H1 (cell line): ENCODE data around the gene TBC1D22A. TPM values are rescaled to one million over a fixed set of nuclear protein-coding genes. Genes with fewer than 3 reads are reported as not detected.

Experiments
- CTCF ChIA-PET: fragments of 300-600 bp; sonication (Branson Sonifier 250); formaldehyde crosslinking; loops from one replicate; lab custom pipeline; 2021; ENCODE audit not compliant: partially characterized antibody; lab: Charles Lee
- POLR2A ChIA-PET: fragments of 300-600 bp; sonication (Branson Sonifier 250); formaldehyde crosslinking; loops from one replicate; lab custom pipeline; 2021; ENCODE audit warnings: inconsistent platforms; ENCODE audit not compliant: partially characterized antibody; lab: Charles Lee
- DNase-seq, 2 experiments: peaks; one replicate each; pipeline versions ENCODE4 v3.0.0 to v3.0.0-alpha.2; 2010 to 2022; ENCODE audit warnings: low spot score in 2 of 2, low read depth in 1 of 2, mixed read lengths in 1 of 2
- FAIRE-seq: peaks from 2 replicates; lab custom pipeline; 2011; peaks lifted over from hg19 to GRCh38; lab: Jason Lieb, UNC
- H2AFZ ChIP-seq: 2 replicates; pipeline ENCODE4 v1.8.1; 2012; ENCODE audit warnings: low read length, inconsistent platforms
- H2AK5ac ChIP-seq: 2 replicates; pipeline ENCODE4 v1.6.1; 2013; ENCODE audit warnings: low read depth, low read length
- H2BK120ac ChIP-seq: replicated peaks from 2 replicates; pipeline ENCODE3; 2013; ENCODE audit warnings: low read depth, low read length, inconsistent platforms
- H2BK12ac ChIP-seq: 2 replicates; pipeline ENCODE4 v1.6.1; 2013; ENCODE audit warnings: low read depth, low read length
- H2BK15ac ChIP-seq: 2 replicates; pipeline ENCODE4 v1.6.1; 2013; ENCODE audit warnings: low read length
- H2BK20ac ChIP-seq: 2 replicates; pipeline ENCODE4 v1.6.1; 2013; ENCODE audit warnings: low read length
- H2BK5ac ChIP-seq: 2 replicates; pipeline ENCODE4 v1.6.1; 2013; ENCODE audit warnings: low read depth, low read length
- H3K14ac ChIP-seq: 2 replicates; pipeline ENCODE4 v1.6.1; 2013; ENCODE audit warnings: inconsistent platforms; ENCODE audit not compliant: insufficient read length
- H3K18ac ChIP-seq: 2 replicates; pipeline ENCODE4 v1.6.1; 2013; ENCODE audit warnings: low read length; ENCODE audit errors: extremely low read depth
- H3K23ac ChIP-seq: 2 replicates; pipeline ENCODE4 v1.6.1; 2013; ENCODE audit warnings: inconsistent platforms; ENCODE audit not compliant: insufficient read length
- H3K23me2 ChIP-seq: 2 replicates; pipeline ENCODE4 v1.6.1; 2013; ENCODE audit warnings: low read depth, low read length
- H3K27ac ChIP-seq: 2 replicates; pipeline ENCODE4 v1.6.1; 2011; ENCODE audit warnings: low read depth, low read length, inconsistent platforms
- H3K27me3 ChIP-seq, 4 experiments: replicated peaks in 1 of 4; 1 replicate in 1 of 4; 2 replicates in 3 of 4; pipeline versions ENCODE4 v1.6.1 to v1.8.1; 2011 to 2013; ENCODE audit warnings: low read length in 3 of 4, mild to moderate bottlenecking in 3 of 4, inconsistent platforms in 2 of 4, mixed read lengths in 2 of 4, moderate library complexity in 1 of 4; ENCODE audit not compliant: control insufficient read depth in 3 of 4, insufficient read depth in 3 of 4; ENCODE audit errors: extremely low read depth in 1 of 4
- H3K36me3 ChIP-seq, 4 experiments: 2 replicates each; pipeline versions ENCODE4 v1.6.1 to v1.8.1; 2011 to 2013; ENCODE audit warnings: mild to moderate bottlenecking in 4 of 4, low read length in 3 of 4, moderate library complexity in 2 of 4, control low read depth in 1 of 4, inconsistent platforms in 1 of 4; ENCODE audit not compliant: insufficient read depth in 4 of 4, control insufficient read depth in 2 of 4
- H3K4ac ChIP-seq: replicated peaks from 2 replicates; pipeline ENCODE3; 2013; ENCODE audit warnings: low read length, low read depth, mixed read lengths, inconsistent platforms; ENCODE audit not compliant: insufficient read length
- H3K4me1 ChIP-seq, 4 experiments: replicated peaks in 1 of 4; 1 replicate in 1 of 4; 2 replicates in 3 of 4; pipeline versions ENCODE4 v1.6.1 to v1.8.1; 2011 to 2013; ENCODE audit warnings: low read length in 3 of 4, inconsistent platforms in 2 of 4, mixed read lengths in 1 of 4; ENCODE audit not compliant: insufficient read depth in 4 of 4, control insufficient read depth in 3 of 4
- H3K4me2 ChIP-seq, 2 experiments: 2 replicates each; pipeline versions ENCODE4 v1.6.1 to v1.8.1; 2011 to 2013; ENCODE audit warnings: low read depth in 2 of 2, low read length in 2 of 2, control low read depth in 1 of 2, inconsistent platforms in 1 of 2, mild to moderate bottlenecking in 1 of 2; ENCODE audit not compliant: insufficient read depth in 1 of 2
- H3K4me3 ChIP-seq, 4 experiments: fragments of 200-600, 300-600 bp in 1 of 4; sonication (generic), shearing (Covaris generic), sonication (Bioruptor Twin) in 1 of 4; 2 replicates each; pipeline versions ENCODE4 v1.5.1 to v1.8.1; 2011 to 2016; ENCODE audit warnings: low read length in 4 of 4, low read depth in 3 of 4, control low read depth in 2 of 4, inconsistent platforms in 2 of 4, mild to moderate bottlenecking in 2 of 4, mixed read lengths in 1 of 4, moderate library complexity in 1 of 4; ENCODE audit not compliant: insufficient read depth in 2 of 4; ENCODE audit errors: extremely low read depth in 1 of 4
- H3K56ac ChIP-seq: replicated peaks from 2 replicates; pipeline ENCODE3; 2013; ENCODE audit warnings: low read depth, mild to moderate bottlenecking, mixed read lengths, low read length, inconsistent platforms; ENCODE audit not compliant: insufficient read length
- H3K79me1 ChIP-seq: 2 replicates; pipeline ENCODE4 v1.6.1; 2013; ENCODE audit warnings: low read depth, low read length, control low read depth
- H3K79me2 ChIP-seq, 2 experiments: 2 replicates each; pipeline versions ENCODE4 v1.6.1 to v1.8.1; 2012 to 2013; ENCODE audit warnings: low read length in 2 of 2, mild to moderate bottlenecking in 2 of 2, inconsistent platforms in 1 of 2; ENCODE audit not compliant: insufficient read depth in 2 of 2, control insufficient read depth in 1 of 2
- H3K9ac ChIP-seq, 4 experiments: replicated peaks in 1 of 4; 1 replicate in 1 of 4; 2 replicates in 3 of 4; pipeline versions ENCODE4 v1.6.1 to v1.8.1; 2011 to 2013; ENCODE audit warnings: low read depth in 3 of 4, low read length in 3 of 4, control low read depth in 2 of 4, mild to moderate bottlenecking in 2 of 4, moderate library complexity in 2 of 4, inconsistent platforms in 1 of 4; ENCODE audit errors: extremely low read depth in 1 of 4
- H3K9me3 ChIP-seq, 2 experiments: 2 replicates each; pipeline versions ENCODE4 v1.6.1 to v1.8.1; 2012 to 2013; ENCODE audit warnings: mild to moderate bottlenecking in 2 of 2, moderate library complexity in 2 of 2, control low read depth in 1 of 2, inconsistent platforms in 1 of 2, low read depth in 1 of 2, low read length in 1 of 2, mixed read lengths in 1 of 2; ENCODE audit not compliant: insufficient read depth in 2 of 2
- H4K20me1 ChIP-seq, 2 experiments: replicated peaks in 1 of 2; 2 replicates each; pipeline versions ENCODE3 to v1.8.1; 2011 to 2013; ENCODE audit warnings: inconsistent platforms in 2 of 2, low read length in 2 of 2, mild to moderate bottlenecking in 1 of 2; ENCODE audit not compliant: insufficient read depth in 2 of 2, control insufficient read depth in 1 of 2
- H4K5ac ChIP-seq: 2 replicates; pipeline ENCODE4 v1.6.1; 2013; ENCODE audit warnings: low read length, low read depth, mixed read lengths, inconsistent platforms; ENCODE audit not compliant: insufficient read length
- H4K8ac ChIP-seq: 2 replicates; pipeline ENCODE4 v1.8.0; 2013; ENCODE audit warnings: mild to moderate bottlenecking, moderate library complexity, low read length, inconsistent platforms; ENCODE audit not compliant: insufficient read depth; ENCODE audit errors: extremely low read depth
- H4K91ac ChIP-seq: replicated peaks from 2 replicates; pipeline ENCODE3; 2013; ENCODE audit warnings: low read length, mixed read lengths, inconsistent platforms; ENCODE audit not compliant: insufficient read length
- CBX5 ChIP-seq: fragments of 300-800, 300-1000 bp; sonication (generic); IDR thresholded peaks from 2 replicates; pipeline ENCODE4 v1.7.1; 2016; ENCODE audit warnings: antibody characterized with exemption, low read length, low read depth
- WGBS, 2 experiments: shearing (Covaris generic) in 1 of 2; methylation state at CpG; one replicate each; pipeline versions ENCODE4 v1.1.6 to v1.1.7; 2013 to 2015; ENCODE audit warnings: low lambda C conversion rate in 2 of 2, mixed read lengths in 2 of 2, inconsistent platforms in 1 of 2, low coverage in 1 of 2, missing lambda C conversion rate in 1 of 2; ENCODE audit not compliant: insufficient replicate concordance in 2 of 2, insufficient coverage in 1 of 2, insufficient read length in 1 of 2; ENCODE audit errors: extremely low coverage in 1 of 2, missing lambda C conversion rate in 1 of 2; 5-methylcytosine and 5-hydroxymethylcytosine counted together
- polyA plus RNA-seq, 7 experiments: library from polyadenylated mRNA; depleted of rRNA in 3 of 7; stranded (reverse) in 5 of 7; unstranded in 2 of 7; fragments of >200 nt in 5 of 7; fragments of 200-250 nt in 2 of 7; gene quantifications; 1 replicate in 5 of 7; 2 replicates in 1 of 7; 4 replicates in 1 of 7; pipeline versions ENCODE4 v1.2.1 to v1.2.3, GENCODE V29; 2011 to 2013; ENCODE audit warnings: missing spikeins in 2 of 7, mixed read lengths in 2 of 7
- total RNA-seq: library from RNA; stranded (reverse); fragmentation: NEBNext Ultra II Directional; extraction: Animal tissue kit (Norgen Biotek cat#: 25700); gene quantifications from 2 replicates; pipeline ENCODE4 v1.2.1, GENCODE V29; 2021

Gene TBC1D22A
- total and polyA plus RNA-seq, 2 of the 8 experiments (the other 6 are each of a cell fraction or from before 2014, with no cell fraction given), result 11.9 to 18.4 TPM

GRCh38 chr22:46843821-46844255 lies 81.4 kb downstream of the TBC1D22A start:
- Histone ChIP-seq H3K23ac (no peak overlapping the region), H3K14ac (no peak overlapping the region), H3K23me2 (no peaks in the 10 kb centered on the region), H3K4me3 (no peak overlapping the region), H2AK5ac (no peak overlapping the region), H3K79me1 (peaks cover under 1% of the 10 kb centered on the region; the same call in 1 of the 2 replicates), H4K91ac (no peak overlapping the region), H2BK20ac (no peak overlapping the region), H3K4me1 (peaks cover 0 to under 1% (median 0%) of the 10 kb centered on the region in 4 experiments; a peak in 2 of 7 replicates), H3K27ac (no peak overlapping the region), H2AFZ (no peak overlapping the region), H3K4me2 (no peak overlapping the region), H3K9me3 (no peaks in the 10 kb centered on the region), H4K20me1 (peaks cover 2 to 3% of the 10 kb centered on the region in 2 experiments), H3K36me3 (no peaks in the 10 kb centered on the region), H2BK15ac (no peak overlapping the region), H3K4ac (no peak overlapping the region), H3K79me2 (no peaks in the 10 kb centered on the region), H4K5ac (no peak overlapping the region), H3K18ac (no peak overlapping the region), H3K56ac (no peak overlapping the region), H2BK12ac (no peak overlapping the region), H4K8ac (no peak overlapping the region), H3K9ac (no peak overlapping the region), H3K27me3 (no peaks in the 10 kb centered on the region), H2BK5ac (no peak overlapping the region), H2BK120ac (no peak overlapping the region)
- DNase-seq, result peak in 1 of 2 experiments; percentile 29
- POLR2A ChIA-PET, result no interaction called here
- FAIRE-seq, result no peak
- WGBS, 2 experiments, result 88% methylated on average over 10 of the region's 10 CpGs; no CpG with 5 or more reads in 1 of the 2 experiments
- CTCF ChIA-PET, result interaction anchor here (1.2 to 4.3 kb wide), 3 partner anchors 11 to 60 kb away, joined by 3 to 19 read pairs (median 16); no protein-coding TSS in a partner anchor
- no peak for TF ChIP-seq CBX5
